Kidney (tissue), 14 donors: ENCODE measurements around the gene SCLY. TPM values are rescaled to one million over a fixed set of nuclear protein-coding genes. Genes with fewer than 3 reads are reported as not detected.

Experiments used
- DNase-seq, 5 donors: peaks; one replicate each; pipeline ENCODE4 v3.0.0-alpha.2; 2013 to 2020
- FAIRE-seq: peaks from 2 replicates; lab custom pipeline; 2012; peaks lifted over from hg19 to GRCh38; lab: Jason Lieb, UNC
- H3K27ac ChIP-seq, 2 donors: one replicate each; pipeline ENCODE4 v1.7.0; 2013; ENCODE audit warnings: low read depth in 2 of 2, low read length in 2 of 2, inconsistent platforms in 1 of 2
- H3K27me3 ChIP-seq: one replicate; pipeline ENCODE4 v1.7.1; 2013; ENCODE audit warnings: low read length, inconsistent platforms; ENCODE audit not compliant: control insufficient read depth, insufficient read depth
- H3K36me3 ChIP-seq, 3 donors: one replicate each; pipeline versions ENCODE4 v1.7.0 to v1.7.1; 2013; ENCODE audit warnings: low read length in 3 of 3, control low read depth in 1 of 3, inconsistent platforms in 1 of 3; ENCODE audit not compliant: insufficient read depth in 3 of 3, control insufficient read depth in 2 of 3
- H3K4me1 ChIP-seq, 3 donors: one replicate each; pipeline versions ENCODE4 v1.7.0 to v1.7.1; 2013; ENCODE audit warnings: low read length in 3 of 3, inconsistent platforms in 1 of 3, low read depth in 1 of 3; ENCODE audit not compliant: control insufficient read depth in 2 of 3, insufficient read depth in 2 of 3
- H3K4me3 ChIP-seq, 3 donors: one replicate each; pipeline versions ENCODE4 v1.7.0 to v1.8.1; 2013; ENCODE audit warnings: low read length in 3 of 3, control low read depth in 1 of 3, inconsistent platforms in 1 of 3
- H3K9ac ChIP-seq, 3 donors: one replicate each; pipeline versions ENCODE4 v1.7.0 to v1.7.1; 2013; ENCODE audit warnings: low read length in 3 of 3, control low read depth in 1 of 3, inconsistent platforms in 1 of 3
- H3K9me3 ChIP-seq, 3 donors: one replicate each; pipeline versions ENCODE4 v1.7.0 to v1.7.1; 2013; ENCODE audit warnings: low read length in 3 of 3, control low read depth in 1 of 3, inconsistent platforms in 1 of 3; ENCODE audit not compliant: control insufficient read depth in 2 of 3, insufficient read depth in 1 of 3
- intact Hi-C: fragments of 100-400 bp; cut with DNase I; formaldehyde crosslinking; loops from one replicate; pipeline ENCODE4 v1.11.1; 2022
- polyA plus RNA-seq: library from polyadenylated mRNA; stranded (reverse); fragments of 350-450 nt; fragmentation: Illumina TruSeq; extraction: RNeasy Lipid Tissue Mini Kit (QIAGEN cat#74804); gene quantifications from one replicate; pipeline ENCODE4 v1.2.3, GENCODE V29; 2014; ENCODE audit warnings: low read depth, low replicate concordance; ENCODE audit not compliant: insufficient read depth
- total RNA-seq: library from RNA; stranded (reverse); fragmentation: NEBNext Ultra II Directional; extraction: Animal tissue kit (Norgen Biotek cat#: 25700); gene quantifications from one replicate; pipeline ENCODE4 v1.2.1, GENCODE V29; 2021
- TF ChIP-seq, protein P1 (sequence below): IDR thresholded peaks from 3 replicates; pipeline ENCODE4 v1.5.1; 2012; ENCODE audit warnings: mild to moderate bottlenecking, moderate library complexity, borderline replicate concordance; ENCODE audit not compliant: insufficient read depth; ENCODE audit errors: extremely low read depth
- donor health status: control.
- donor health status: control.
- donor health status: control.
- donor health status: control.
- donor health status: control.
- donor health status: DM: yes; HTN: yes; CAD: no.
- donor health status: Normal renal cell carcinoma (clear cell type).

SCLY gene
- total and polyA plus RNA-seq, 2 donors from 2014 or later, result 18.3 to 21.9 TPM

DNA sequence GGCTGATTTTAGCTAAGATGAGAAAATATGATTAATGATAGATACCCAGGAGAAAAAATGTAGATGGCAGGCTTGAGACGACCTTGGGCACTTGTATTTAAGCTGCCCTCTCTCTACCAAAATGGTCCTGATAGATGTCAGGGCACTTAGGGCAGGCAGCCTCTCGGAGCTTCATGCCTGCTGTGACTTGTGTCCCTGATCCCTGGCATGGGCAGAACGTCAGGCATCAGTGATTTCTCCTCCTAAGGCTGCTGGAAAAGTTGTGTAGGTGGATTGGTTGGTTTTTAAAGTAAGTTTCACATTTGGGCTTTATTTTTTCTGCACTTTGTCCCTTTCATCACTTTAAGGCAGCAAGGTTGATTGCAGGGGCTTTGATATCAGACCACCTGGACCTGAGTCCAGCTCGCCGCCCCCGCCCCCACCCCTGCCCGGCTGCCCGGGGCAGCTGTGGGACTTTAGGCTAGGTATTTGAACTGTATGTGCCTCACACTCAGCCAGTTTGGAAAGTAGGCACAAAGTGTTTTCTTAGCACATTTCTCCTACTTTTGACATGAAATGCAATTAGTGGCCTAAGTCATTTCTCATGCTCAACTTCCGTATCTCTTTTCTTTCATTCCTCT is 35.0 kb upstream of the SCLY start:
- H3K9ac ChIP-seq, result no peak overlapping the region
- intact Hi-C loops, result no loop called here
- FAIRE-seq (no peak), DNase-seq (peak in 2 of 5 donors; percentile 11 to 17)
- H3K27ac ChIP-seq, result no peak overlapping the region
- no peaks in the 10 kb centered on the region for H3K9me3 ChIP-seq
- no peak overlapping the region for H3K4me3 ChIP-seq
- TF ChIP-seq, protein P1, sequence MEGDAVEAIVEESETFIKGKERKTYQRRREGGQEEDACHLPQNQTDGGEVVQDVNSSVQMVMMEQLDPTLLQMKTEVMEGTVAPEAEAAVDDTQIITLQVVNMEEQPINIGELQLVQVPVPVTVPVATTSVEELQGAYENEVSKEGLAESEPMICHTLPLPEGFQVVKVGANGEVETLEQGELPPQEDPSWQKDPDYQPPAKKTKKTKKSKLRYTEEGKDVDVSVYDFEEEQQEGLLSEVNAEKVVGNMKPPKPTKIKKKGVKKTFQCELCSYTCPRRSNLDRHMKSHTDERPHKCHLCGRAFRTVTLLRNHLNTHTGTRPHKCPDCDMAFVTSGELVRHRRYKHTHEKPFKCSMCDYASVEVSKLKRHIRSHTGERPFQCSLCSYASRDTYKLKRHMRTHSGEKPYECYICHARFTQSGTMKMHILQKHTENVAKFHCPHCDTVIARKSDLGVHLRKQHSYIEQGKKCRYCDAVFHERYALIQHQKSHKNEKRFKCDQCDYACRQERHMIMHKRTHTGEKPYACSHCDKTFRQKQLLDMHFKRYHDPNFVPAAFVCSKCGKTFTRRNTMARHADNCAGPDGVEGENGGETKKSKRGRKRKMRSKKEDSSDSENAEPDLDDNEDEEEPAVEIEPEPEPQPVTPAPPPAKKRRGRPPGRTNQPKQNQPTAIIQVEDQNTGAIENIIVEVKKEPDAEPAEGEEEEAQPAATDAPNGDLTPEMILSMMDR, result no peak
- no peaks in the 10 kb centered on the region for H3K27me3 ChIP-seq
- peaks cover 0 to 12% (median 9%) of the 10 kb centered on the region in 3 donors for H3K36me3 ChIP-seq
- H3K4me1 ChIP-seq, result no peaks in the 10 kb centered on the region

GRCh38 chr2:238027058-238027457 is 33.7 kb upstream of the SCLY start:
- FAIRE-seq (no peak), DNase-seq (no peak)
- H3K9ac ChIP-seq, result no peak overlapping the region
- H3K4me1 ChIP-seq, result no peaks in the 10 kb centered on the region
- no peak overlapping the region for H3K27ac ChIP-seq
- intact Hi-C loops, result no loop called here
- H3K4me3 ChIP-seq, result no peak overlapping the region
- no peaks in the 10 kb centered on the region for H3K9me3 ChIP-seq
- H3K27me3 ChIP-seq, result no peaks in the 10 kb centered on the region
- peaks cover 0 to 14% (median 13%) of the 10 kb centered on the region in 3 donors for H3K36me3 ChIP-seq
- TF ChIP-seq, protein P1, result no peak

DNA sequence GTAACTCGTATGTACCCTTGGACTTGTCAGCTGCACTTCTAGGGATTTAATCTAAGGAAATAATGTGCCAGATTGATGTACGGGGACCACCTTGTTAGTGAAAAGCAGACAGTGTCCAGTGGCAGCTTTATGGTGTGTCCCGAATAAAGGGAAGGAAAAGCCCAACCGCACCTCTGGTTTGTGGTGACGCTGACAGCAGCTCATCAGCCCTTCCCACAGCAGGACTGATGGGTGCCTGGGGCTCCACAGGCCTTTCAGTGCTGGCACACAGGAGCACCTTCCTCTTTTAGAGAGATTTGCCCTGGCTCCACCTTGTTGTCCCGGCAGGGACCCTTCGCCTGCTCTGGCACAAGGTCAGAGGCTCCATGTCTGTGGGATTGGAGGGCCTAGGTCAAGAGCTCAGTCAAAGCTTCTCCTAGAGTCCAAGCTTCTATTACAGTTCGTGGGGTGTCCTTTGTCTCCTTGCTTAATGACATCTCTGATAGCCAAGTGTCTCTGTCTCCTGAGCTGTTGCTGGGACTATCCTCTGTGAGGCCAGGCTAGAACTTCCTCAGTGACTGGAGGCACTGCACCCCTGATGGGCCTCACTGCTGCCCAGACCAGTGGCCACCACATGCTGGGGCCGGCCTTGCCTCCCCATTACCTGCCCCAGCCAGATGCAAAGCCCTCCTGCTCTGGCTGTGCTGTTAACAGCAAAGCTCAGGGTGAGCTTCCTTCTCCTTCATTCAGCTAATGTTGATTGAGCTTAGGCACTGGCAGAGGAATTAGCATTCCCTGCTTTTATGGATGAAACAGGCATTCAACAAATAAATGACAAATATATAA is 33.0 kb upstream of the SCLY start:
- no peak for DNase-seq
- Histone ChIP-seq H3K4me1 (no peaks in the 10 kb centered on the region), H3K9me3 (no peaks in the 10 kb centered on the region), H3K27me3 (no peaks in the 10 kb centered on the region), H3K4me3 (no peak overlapping the region), H3K9ac (no peak overlapping the region), H3K27ac (no peak overlapping the region), H3K36me3 (peaks cover 0 to 14% (median 13%) of the 10 kb centered on the region in 3 donors)
- no peak for FAIRE-seq
- TF ChIP-seq, protein P1, result no peak
- intact Hi-C loops, result no loop called here
